ENCODE measurements around the gene PRDM13.
"Not testable (repeated sequence)": the region's sequence is repeated elsewhere in the genome, so short reads cannot be mapped to it uniquely, and the experiment has no call there.

PRDM13 gene

DNA sequence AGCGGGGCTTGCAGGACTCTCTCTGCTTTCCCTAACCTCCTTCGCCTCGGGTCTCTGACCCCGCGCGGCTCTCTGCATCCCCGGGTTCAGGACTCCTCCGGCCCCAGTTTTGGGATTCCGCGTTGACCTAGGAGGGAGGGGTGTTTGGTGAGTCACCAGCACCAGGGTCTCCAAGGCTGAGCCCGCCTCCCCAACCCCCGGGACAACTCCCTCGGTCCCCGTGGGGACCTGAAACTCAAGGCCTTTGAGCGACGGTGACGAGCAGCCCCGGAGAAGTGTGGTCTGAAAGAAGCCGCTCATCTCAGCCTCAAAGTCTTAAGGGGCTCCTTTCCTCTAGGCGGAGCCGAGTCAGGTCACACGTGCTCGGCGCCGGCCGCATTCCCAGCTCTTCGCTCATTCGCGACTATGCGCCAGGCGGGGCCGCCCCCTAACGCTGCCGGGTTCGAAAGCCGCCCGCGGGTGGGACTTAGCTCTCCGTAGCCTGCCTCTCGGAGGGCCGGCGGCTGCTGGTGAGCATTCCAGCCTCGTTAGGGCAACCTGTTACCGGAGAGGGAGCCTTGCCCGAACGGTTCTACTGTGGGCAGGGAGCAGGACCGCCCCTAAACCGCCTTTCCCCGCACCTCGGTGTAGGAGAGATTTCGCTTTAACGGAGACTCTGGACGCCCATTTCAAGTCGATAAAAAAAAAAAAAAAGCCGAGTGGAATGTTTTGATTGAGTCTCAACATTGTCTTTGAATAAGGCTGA lies 3.0 kb upstream of the PRDM13 start:
- DNase-seq (ENCODE audit: low read depth) = no peak

DNA sequence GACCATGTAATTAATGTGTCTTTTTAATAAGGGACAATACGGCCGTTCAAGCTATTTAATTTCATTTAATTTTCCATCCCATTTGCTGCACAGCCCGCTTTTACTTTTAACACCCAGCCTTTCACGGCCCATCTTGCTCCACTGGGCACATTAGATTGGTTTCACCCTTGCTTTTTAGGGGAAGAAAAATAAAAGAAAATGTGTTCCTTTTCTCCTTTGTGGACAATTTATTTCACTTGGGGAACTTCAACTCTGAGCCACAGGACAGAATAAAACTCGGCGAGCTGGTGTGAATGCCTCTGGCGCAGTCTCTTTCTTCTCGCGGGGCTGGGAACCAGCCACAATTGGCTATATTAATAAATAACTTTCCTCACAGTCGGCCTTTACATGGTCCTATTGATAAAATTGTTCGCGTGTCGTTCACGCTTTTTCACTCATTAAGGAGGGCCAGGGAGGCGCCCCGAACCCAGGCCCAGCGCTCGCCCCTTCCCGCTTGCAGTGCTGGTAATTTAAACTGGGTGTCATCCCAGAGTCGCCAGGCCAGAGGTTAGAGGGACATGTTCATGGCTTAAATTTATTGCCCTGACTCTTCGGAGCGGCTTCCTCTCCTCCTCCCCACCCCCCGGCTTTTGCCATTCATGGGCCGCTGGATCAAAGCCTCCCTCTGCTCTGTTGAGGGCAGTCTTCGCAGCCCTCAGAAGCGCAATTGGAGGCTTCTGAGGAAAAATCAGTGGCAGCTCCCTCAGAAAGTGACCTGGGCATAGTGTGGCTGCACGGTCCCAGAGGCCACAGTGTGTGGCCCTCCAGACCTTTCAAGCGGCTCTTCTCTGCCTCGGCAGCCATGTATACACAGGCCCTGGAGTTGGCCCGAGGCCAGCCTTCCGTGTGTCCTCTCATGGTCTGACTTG lies 2.2 kb upstream of the PRDM13 start:
- no peak for DNase-seq (ENCODE audit: low read depth)

DNA sequence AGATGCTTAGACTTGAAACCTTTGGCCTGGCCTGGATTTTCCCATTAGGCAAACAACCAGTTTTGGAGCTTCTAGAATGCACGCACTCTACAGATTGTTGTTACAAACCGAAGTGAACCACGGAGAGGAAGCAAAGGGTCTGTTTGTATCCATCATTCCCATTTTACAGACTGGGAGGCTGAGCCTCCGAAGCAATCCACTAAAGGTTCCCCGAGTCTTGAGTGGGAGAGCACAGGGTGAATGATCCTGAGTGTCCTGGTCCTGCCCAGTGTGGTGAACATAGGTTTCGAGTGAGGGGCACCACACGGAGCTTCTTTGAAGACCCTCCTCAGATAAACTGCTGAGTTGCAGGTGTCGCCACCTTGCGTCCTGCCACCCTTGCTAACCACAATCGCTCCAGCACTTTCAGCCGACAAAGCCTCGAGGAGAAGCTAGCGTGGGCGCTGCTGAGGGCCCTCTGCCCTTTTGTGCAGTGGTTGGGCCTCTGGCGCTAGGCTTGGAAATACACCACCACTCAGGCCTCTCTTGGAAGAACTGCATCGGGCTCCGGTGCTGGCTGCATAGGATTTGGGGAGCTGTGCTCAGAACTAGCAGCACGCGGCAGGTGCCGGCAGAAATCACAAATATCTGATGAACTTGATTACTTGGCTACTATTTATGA lies 1.4 kb upstream of the PRDM13 start:
- DNase-seq (ENCODE audit: low read depth) = no peak

DNA sequence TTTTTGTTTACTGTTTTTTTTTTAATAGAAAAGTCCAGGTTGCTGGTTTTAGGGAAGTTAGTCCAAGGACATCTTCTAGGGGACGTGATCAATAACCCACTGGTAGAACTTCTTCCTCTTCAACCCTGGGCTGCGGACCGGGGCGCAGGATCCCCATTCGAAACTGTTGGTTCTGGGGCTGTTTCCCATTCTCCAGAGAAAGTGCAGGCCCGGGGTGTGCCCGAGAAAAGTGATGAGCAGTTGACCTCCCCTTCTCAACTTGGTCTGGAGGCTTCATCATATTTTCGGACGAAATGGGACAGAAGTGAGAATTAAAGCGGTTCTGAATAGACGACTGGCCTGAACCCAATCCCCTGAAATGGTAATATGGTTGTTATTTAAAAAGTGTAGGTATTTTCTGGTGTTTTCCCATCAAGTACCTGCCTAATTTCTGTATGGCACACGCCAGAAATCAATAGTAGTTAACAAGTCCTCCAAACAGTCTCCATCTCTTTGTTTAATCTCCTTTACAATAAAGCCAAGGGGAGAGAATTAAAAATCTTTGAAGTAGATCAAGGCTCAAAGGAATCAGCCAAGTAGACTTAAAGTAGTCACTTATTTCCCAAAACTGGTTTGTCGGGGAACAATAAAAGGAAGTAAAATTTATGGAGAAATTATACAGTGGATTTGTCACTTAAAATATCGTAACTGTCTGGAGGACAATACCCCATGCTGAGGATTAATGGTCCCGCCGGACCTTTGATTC lies 550 bp upstream of the PRDM13 start:
- no peak for DNase-seq (ENCODE audit: low read depth)

DNA sequence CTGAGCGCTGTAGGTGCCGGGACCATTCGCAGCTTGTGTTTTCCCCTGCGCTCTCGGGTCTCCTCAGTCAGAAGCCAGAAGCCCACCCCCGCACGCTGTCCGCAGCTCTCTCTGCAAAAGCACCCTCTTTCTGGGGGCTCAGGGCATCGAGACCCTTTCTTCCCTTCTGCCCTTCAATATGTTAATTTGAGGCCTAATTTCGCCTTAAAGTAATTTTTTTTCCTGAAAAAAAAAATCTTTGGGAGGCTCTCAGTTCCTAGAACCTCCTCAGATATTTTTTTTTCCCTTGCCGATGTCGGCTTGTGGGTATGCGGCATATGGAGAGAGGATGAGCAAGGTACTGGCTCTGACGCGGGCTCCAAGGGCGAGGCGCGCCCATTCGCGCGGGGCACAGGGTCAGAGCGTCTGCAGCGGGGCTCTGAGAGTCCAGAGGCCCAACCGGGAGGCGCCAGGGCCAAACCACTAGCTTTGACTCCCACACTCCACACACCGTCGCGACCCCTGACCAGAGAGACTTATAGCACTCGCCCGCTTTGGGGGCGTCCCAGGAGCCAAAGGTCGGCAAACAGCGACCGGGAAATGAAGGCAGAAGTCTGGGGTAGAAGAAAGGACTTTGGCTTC lies 893 bp downstream of the PRDM13 start:
- DNase-seq (ENCODE audit: low read depth) = no peak

DNA sequence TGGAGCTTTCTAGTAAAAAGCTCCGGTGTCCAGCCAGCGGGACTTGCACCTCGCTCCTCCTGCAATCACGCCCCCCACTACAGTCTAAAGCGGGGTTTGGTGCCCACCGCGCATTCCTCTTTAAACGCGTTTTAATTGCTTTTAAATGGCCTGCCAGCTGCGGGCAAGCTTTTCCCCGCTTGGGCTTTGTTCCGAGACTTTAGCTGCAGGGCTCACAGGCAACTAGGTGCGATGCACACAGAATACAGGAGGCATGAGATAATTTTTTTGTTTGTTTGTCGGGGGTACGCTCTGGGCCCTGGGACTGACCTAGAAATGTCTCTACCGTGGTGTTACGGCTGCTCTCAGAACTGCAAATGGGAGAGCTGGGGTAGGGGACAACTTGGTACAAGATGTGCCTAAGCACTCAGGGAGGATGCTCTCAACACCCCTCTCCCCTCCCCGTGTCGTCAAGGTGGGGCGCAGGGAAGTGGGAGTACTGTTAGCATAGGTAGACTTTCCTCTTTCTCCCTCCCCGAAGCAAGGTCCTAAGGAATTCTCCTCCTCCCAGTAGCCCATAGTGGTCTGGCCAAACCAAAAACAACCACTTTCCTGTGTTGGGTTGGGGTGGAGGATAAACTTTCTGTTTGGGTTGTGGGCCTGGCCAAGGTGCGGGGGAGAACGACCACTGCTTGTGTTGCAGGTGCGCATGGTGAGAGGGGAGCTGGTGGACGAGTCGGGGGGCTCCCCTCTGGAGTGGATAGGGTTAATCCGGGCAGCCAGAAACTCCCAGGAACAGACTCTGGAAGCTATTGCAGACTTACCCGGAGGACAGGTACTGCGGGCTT lies 1.6 kb downstream of the PRDM13 start:
- no peak for DNase-seq (ENCODE audit: low read depth)

DNA sequence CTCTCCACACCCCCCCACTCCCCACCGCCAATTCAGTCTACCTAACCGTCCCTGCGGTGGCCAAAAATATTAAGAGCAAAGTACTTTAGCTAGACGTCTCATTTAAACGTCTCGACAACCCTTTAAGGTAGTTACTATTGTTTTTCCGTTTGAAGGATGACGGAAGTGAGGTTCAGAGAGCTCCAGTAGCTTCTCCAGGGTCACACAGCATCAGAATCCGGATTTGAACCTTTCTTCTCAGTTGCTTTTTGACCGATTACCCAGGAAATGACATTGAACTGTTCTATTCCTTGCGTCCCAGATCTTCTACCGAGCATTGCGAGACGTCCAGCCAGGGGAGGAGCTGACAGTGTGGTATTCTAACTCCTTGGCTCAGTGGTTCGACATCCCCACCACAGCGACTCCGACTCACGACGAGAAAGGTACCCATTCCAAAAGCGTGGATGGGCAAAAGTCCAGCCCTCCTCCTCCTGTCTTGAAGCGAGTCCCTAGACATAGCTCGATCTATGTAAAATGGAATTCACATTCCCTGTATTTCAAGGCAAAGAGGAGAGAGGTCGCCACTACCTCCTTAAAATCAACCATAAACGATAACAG lies 2.4 kb downstream of the PRDM13 start:
- no peak for DNase-seq (ENCODE audit: low read depth)

DNA sequence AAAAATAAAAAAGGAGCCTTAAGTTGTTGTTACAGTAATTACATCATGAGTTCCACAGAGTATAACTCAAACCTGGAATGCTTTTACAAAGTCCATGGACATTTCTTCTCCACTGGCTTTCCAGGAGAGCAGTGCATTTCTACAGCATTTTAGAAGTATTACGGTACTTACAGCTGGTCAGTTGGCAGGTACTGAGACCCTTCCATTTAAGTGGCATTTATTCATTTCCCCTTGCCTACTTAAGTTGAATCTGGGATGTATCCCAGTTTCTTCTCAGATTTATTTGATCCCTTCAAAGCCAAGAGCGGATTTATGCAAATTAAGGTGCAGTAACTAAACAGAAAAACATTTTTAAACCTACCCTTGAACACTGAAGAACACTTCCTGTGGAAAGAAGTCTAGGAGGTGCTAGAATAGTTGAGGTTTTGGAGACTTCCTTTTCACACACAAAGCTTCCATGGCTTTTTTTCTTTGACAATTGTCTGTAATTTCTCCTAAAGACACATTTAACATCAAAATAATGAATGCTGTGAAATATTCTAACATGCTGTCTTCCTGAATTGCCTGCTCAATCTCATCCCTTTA lies 3.4 kb downstream of the PRDM13 start:
- DNase-seq (ENCODE audit: low read depth) = no peak

DNA sequence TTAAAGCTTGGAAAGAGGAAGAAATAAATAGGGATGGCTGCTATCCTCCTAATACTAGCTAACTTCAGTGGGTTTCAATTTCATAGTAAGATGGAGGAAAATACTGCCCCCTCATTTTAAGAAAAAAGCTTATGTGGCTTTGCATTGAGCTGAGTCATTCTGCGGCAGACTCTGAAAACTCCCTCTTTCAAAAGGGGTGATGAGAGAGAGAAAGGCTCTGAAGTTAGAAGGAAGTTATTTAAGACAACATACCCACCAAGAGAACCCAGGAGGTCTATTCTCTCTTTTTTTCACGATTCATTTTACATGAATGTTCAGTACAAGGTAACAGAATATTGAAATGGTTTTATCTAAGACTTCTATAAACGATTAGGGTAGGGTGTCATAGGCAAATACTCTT lies 4.5 kb downstream of the PRDM13 start:
- no peak for DNase-seq (ENCODE audit: low read depth)

DNA sequence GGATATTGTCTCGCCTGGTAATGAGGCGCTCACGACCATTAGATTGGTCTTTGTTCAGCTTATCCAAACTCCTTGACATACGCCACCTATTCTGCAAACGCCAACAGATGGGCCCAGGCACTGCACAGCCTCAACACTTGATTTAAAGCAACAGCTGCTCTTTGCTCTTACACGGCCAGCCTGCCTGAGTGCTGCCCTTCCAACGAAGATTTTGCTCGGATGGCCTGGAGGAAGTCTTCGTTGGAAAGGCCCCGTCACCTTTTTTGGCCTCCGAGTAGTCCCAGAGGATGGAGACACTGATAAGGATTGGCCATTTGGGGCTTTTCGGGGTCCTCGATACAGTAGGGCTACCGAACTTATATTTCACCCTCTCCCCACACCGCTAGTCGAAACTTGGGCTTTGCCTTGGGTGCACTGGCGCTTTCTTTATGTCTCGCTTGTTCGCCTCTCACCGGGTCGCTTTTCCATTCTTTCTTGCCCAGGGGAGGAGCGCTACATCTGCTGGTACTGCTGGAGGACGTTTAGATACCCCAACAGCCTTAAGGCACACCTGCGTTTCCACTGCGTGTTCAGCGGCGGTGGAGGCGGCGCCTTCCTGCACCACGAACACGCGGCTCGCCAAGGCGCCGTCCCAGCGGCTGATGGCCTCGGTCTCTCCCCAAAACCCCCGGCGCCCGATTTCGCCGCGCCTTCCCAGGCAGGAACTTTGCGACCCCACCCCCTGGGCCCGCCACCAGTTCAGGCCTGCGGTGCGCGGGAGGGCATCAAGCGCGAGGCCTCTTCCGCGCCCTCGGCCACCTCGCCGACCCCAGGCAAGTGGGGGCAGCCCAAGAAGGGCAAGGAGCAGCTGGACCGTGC lies 6.1 kb downstream of the PRDM13 start:
- DNase-seq (ENCODE audit: low read depth) = no peak

DNA sequence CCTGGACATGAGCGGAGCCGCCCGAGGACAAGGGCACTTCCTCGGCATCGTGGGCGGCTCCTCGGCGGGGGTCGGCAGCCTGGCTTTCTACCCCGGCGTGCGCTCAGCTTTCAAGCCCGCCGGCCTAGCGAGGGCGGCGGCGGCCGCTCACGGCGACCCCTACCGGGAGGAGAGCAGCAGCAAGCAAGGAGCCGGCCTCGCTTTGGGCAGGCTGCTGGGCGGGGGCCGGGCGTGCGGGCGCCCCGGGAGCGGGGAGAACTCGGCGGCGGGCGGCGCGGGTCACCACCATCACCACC lies 6.7 kb downstream of the PRDM13 start:
- no peak for DNase-seq (ENCODE audit: low read depth)

DNA sequence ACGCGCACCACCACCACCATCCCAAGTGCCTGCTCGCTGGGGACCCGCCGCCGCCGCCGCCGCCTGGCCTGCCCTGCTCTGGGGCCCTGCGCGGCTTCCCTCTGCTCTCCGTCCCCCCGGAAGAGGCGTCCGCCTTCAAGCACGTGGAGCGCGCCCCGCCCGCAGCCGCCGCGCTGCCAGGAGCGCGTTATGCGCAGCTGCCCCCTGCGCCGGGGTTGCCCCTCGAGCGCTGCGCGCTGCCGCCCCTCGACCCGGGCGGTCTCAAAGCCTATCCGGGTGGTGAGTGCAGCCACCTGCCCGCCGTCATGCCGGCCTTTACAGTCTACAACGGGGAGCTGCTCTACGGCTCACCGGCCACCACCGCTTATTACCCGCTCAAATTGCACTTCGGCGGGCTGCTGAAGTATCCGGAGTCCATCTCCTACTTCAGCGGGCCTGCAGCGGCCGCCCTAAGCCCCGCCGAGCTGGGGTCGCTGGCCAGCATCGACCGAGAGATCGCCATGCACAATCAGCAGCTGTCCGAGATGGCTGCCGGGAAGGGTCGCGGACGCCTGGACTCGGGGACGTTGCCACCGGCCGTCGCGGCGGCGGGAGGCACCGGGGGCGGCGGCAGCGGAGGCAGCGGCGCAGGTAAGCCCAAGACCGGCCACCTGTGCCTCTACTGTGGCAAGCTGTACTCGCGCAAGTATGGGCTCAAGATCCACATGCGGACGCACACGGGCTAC lies 7.2 kb downstream of the PRDM13 start:
- DNase-seq (ENCODE audit: low read depth) = no peak

DNA sequence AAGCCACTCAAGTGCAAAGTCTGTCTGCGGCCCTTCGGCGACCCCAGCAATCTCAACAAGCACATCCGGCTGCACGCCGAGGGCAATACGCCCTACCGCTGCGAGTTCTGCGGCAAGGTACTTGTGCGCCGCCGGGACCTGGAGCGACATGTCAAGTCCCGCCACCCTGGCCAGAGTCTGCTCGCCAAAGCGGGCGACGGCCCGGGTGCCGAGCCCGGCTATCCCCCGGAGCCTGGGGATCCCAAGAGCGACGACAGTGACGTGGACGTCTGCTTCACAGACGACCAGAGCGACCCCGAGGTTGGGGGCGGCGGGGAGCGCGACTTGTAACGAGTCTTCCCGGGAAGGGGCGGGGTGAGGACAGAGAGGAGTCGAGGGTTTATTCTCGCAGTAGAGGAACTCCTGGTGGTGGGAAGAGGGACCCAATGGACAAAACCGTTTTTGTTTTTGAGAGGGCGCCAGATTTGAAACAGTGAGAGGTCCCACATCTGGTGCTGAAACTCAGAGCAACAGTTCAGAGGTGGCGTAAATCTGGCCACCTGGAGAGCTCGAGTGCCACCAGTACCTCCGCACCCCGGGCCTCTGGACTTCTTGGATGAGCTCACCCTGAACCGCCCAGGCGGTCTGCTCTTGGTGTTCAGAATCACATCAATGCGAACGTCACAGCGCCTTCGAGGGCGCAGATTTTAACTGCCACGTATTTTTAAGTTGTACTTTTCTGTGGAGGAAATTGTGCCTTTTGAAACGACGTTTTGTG lies 8.0 kb downstream of the PRDM13 start:
- DNase-seq (ENCODE audit: low read depth) = no peak

DNA sequence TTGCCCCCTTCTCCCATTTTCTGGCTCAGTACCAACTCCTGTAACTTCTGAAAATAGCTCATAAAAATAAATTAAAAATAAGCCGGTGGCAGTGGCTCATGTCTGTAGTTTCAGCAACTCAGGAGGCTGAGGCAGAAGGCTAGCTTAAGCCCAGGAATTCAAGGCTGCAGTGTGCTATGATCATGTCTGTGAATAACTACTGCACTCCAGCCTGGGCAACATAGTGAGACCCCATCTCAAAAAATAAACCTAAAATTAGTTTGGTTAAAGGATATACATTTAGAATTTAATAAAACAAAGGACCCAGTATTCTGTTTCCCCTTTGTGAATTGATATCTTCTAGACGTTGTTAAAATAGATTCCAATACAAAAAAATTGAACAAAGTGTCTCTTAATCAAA lies 10.5 kb downstream of the PRDM13 start:
- DNase-seq (ENCODE audit: low read depth) = no peak

DNA sequence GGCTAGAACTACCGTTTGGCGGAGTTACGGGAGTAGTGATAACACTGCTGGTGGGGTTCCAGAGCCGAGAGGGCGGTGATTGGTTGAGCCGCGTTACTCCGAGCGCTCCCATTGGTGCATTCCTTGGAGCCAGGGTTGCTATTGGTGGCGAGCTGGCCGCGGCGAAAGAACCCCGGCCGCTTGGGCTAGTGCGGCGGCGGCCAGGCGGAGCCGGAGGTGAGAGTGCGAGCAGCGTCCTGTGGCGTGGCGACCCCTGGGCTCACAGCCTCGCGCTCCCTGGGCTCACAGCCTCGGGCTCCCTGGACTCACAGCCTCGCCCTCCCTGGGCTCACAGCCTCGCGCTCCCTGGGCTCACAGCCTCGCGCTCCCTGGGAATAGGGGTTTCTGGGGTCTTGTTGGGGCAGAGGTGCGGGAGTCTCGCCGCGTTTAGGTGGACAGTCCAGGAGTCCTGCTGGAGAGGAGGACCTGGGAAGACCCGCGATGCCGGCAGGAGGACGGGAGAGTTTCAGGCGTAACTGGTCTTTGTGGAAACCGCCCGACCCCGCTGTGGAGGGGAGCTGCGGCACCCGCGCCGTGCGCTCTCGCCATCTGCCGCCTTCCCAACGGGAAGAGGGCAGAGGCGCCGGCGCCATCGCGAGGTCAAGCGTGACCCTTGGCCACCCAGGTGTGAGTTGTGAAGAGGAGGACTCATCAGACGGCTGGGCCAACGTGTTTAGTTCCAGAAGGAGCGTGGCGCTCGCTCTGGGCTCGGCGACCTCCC lies 12.2 kb downstream of the PRDM13 start:
- no peak for DNase-seq (ENCODE audit: low read depth)

DNA sequence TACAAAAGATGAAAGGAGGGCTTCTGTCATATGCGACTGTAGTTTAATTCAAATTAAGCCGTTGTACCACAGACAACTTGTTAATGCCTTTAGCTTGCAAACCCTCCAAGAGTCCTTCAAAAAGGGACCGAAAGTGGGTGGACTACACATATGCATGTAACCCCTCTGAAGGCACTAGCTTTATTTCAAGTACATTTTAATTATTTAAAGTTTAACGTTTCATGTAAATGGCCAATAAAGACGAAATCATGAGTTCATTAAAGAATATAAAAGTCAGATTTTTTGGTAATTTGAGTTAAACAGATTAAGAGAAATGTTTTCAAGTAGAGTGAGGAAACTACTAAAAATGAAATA lies 12.8 kb downstream of the PRDM13 start:
- DNase-seq (ENCODE audit: low read depth) = no peak

DNA sequence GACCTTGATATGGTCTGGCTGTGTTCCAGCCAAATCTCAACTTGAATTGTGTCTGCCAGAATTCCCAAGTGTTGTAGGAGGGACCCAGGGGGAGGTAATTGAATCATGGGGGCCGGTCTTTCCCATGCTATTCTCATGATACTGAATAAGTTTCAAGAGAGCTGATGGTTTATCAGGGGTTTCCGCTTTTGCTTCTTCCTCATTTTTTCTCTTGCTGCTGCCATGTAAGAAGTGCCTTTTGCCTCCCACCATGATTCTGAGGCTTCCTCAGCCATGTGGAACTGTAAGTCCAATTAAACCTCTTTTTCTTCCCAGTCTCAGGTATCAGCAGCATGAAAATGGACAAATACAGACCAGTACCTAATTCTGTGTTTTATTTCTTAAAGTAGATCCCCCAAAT lies 15.4 kb downstream of the PRDM13 start:
- not testable (repeated sequence) for DNase-seq (ENCODE audit: low read depth)

Data from fibroblast of the conjunctiva (primary cell).